H1 (cell line): ENCODE measurements around the gene SLC12A5. TPM values are rescaled to one million over a fixed set of nuclear protein-coding genes. Genes with fewer than 3 reads are reported as not detected.

Experiments
- CHD2 ChIP-seq: IDR thresholded peaks from 2 replicates; pipeline ENCODE4 v1.6.1; 2012; ENCODE audit warnings: low read length, improper control_type of control experiment
- SIN3A ChIP-seq, 2 experiments: IDR thresholded peaks in 1 of 2; conservative IDR thresholded peaks in 1 of 2; 2 replicates each; pipeline ENCODE4 v1.6.1; 2011 to 2012; ENCODE audit warnings: low read length in 2 of 2, improper control_type of control experiment in 1 of 2, low read depth in 1 of 2, mild to moderate bottlenecking in 1 of 2
- YY1 ChIP-seq: IDR thresholded peaks from 2 replicates; pipeline ENCODE4 v1.6.1; 2011; ENCODE audit warnings: low read depth, mild to moderate bottlenecking, low read length
- polyA plus RNA-seq, 7 experiments: library from polyadenylated mRNA; depleted of rRNA in 3 of 7; stranded (reverse) in 5 of 7; unstranded in 2 of 7; fragments of >200 nt in 5 of 7; fragments of 200-250 nt in 2 of 7; gene quantifications; 1 replicate in 5 of 7; 2 replicates in 1 of 7; 4 replicates in 1 of 7; pipeline versions ENCODE4 v1.2.1 to v1.2.3, GENCODE V29; 2011 to 2013; ENCODE audit warnings: missing spikeins in 2 of 7, mixed read lengths in 2 of 7
- total RNA-seq: library from RNA; stranded (reverse); fragmentation: NEBNext Ultra II Directional; extraction: Animal tissue kit (Norgen Biotek cat#: 25700); gene quantifications from 2 replicates; pipeline ENCODE4 v1.2.1, GENCODE V29; 2021

The SLC12A5 gene
- total and polyA plus RNA-seq, 2 of the 8 experiments (the other 6 are each of a cell fraction or from before 2014, with no cell fraction given): 1.9 to 7.3 TPM

- TF ChIP-seq YY1 (no peak), SIN3A (conservative IDR thresholded peaks at IDR 0.05 in 1 of 2, IDR thresholded peaks at IDR 0.05 in 1 of 2; ENCODE audit: low read depth in 1 of 2, low read length in 2 of 2) (no peak), CHD2 (no peak)
These were observed 25.6 kb downstream of the SLC12A5 start (continued) for GRCh38 chr20:46054606-46055005.
